NB4 (cell line): ENCODE data around the gene NAA80.

Experiments
- DNase-seq: peaks from one replicate; pipeline ENCODE4 v3.0.0; 2010; ENCODE audit warnings: low read depth
- H3K4me3 ChIP-seq: one replicate; pipeline ENCODE4 v1.5.1; 2011; ENCODE audit warnings: mild to moderate bottlenecking, low read depth, low read length, moderate library complexity
- MYC ChIP-seq: IDR thresholded peaks from 2 replicates; pipeline ENCODE4 v1.6.1; 2011; ENCODE audit warnings: low read depth, low read length
- POLR2A ChIP-seq: IDR thresholded peaks from 2 replicates; pipeline ENCODE4 v1.6.1; 2011; ENCODE audit warnings: mild to moderate bottlenecking; ENCODE audit not compliant: insufficient read length; ENCODE audit errors: extremely low read depth
- TF ChIP-seq, protein P1 (sequence below): IDR thresholded peaks from one replicate; pipeline ENCODE4 v1.5.1; 2012; ENCODE audit warnings: low read depth, low read length
- TF ChIP-seq, protein P2 (sequence below): IDR thresholded peaks from 2 replicates; pipeline ENCODE4 v1.6.1; 2011; ENCODE audit warnings: low read depth, low read length

Gene NAA80

DNA sequence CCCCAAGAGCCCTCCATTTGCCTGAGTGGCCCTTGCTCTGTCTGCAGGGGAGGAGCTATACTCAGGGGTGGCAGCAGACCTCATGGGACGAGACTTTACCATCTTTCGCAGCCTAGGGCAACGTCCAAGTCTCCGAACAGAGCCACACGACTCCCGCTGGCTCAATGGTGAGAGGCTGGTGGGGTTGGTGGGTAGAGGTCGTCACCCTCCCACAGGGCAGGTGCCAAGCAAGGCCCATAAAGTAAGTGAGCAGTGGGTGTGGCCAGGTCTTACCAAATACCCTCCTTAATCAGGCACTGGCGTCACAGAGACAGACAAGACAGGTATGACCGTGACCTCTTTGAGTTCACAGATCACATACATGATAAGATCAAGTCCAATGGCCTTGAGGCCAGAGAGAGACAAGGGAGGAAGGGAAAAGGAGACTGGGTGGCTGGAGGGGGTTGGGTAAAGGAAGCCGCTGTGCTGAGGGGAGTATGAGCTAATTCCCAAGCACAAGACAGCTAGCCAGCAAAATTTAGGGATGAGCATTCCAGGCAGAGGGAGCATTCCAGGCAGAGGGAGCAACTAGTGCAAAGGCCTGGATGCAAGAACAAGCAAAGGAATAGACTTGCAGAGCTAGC is 27.8 kb downstream of the NAA80 start:
- no peak overlapping the region for H3K4me3 ChIP-seq
- no peak for DNase-seq
- TF ChIP-seq MYC (no peak), POLR2A (no peak)
- TF ChIP-seq, protein P1, sequence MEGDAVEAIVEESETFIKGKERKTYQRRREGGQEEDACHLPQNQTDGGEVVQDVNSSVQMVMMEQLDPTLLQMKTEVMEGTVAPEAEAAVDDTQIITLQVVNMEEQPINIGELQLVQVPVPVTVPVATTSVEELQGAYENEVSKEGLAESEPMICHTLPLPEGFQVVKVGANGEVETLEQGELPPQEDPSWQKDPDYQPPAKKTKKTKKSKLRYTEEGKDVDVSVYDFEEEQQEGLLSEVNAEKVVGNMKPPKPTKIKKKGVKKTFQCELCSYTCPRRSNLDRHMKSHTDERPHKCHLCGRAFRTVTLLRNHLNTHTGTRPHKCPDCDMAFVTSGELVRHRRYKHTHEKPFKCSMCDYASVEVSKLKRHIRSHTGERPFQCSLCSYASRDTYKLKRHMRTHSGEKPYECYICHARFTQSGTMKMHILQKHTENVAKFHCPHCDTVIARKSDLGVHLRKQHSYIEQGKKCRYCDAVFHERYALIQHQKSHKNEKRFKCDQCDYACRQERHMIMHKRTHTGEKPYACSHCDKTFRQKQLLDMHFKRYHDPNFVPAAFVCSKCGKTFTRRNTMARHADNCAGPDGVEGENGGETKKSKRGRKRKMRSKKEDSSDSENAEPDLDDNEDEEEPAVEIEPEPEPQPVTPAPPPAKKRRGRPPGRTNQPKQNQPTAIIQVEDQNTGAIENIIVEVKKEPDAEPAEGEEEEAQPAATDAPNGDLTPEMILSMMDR: no peak
- TF ChIP-seq, protein P2, sequence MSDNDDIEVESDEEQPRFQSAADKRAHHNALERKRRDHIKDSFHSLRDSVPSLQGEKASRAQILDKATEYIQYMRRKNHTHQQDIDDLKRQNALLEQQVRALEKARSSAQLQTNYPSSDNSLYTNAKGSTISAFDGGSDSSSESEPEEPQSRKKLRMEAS: no peak

DNA sequence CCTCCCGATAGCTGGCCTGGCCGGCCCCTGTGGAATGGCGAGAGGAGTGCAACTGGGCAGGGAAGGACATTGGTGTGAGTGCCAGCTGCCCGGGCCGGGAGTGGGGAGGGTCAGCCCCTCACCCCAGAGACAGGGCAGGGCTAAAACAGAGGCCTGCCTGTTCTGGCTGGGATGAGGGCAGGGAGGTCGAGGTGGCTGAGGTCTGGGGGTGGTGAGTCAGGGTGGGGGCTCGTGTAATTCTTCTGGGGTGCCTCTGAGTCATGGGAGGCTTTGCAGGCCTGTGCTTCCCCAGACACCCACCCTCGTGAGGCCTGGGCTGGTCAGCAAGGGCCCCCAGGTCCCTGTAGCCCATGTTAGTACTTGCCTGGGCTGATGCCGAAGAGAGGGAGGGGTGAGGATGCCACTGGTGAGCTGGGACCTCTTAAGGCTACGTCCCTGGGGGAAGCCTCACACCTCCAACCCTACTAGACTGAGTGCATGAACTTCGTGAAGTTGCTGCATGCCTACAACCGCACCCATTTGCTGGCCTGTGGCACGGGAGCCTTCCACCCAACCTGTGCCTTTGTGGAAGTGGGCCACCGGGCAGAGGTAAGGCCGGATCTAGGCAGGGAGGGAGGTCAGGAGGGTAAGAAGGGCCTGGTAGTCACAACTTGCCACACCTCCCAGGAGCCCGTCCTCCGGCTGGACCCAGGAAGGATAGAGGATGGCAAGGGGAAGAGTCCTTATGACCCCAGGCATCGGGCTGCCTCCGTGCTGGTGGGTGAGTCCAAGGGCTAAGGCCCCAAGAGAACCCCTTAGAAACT is 28.6 kb downstream of the NAA80 start:
- no peak overlapping the region for H3K4me3 ChIP-seq
- TF ChIP-seq MYC: no peak
- TF ChIP-seq, protein P1: no peak
- TF ChIP-seq, protein P2: no peak
- TF ChIP-seq POLR2A: no peak
- DNase-seq: no peak

DNA sequence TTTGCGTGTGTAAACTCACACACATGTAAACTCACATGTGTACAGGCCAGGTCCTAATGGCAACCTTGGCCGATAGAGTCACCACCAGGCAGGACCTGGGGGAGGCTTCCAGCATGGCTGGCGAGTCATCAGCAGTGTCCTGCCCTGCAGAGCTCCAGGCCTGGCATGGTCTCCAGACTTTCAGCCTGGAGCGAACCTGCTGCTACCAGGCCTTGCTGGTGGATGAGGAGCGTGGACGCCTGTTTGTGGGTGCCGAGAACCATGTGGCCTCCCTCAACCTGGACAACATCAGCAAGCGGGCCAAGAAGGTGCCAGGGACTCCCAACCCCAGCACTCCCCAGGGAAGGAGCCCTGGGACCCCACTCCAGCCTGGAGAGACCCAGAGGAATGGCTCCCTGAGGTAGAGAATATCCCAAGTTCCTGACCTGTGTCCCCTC is 29.2 kb downstream of the NAA80 start:
- TF ChIP-seq, protein P1: no peak
- TF ChIP-seq, protein P2: 0 out of 2 replicates have a peak, but pooled peaks have one; percentile 7
- TF ChIP-seq MYC: no peak
- no peak for TF ChIP-seq POLR2A
- H3K4me3 ChIP-seq: no peak overlapping the region
- DNase-seq: peak; percentile 32

DNA sequence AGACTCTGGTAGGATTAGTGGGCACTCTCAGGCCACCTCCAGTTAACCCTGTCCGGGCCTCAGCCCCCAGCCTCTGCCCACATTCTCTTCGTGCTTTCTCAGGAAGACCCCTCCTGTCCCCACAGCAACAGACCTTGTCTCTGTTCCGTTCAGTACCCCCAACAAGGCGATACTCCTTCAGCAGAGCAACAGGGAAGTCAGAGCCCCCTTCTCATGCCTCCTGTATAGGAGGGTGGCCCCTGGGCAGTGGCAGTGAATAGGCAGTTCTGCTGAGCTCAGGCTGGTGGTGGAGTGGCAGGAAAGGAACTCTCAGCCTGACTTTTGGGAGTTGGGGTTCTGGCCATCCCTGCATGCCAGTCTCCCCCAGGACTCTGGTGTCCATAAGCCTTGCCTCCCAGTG is 29.7 kb downstream of the NAA80 start:
- no peak for DNase-seq
- no peak overlapping the region for H3K4me3 ChIP-seq
- TF ChIP-seq, protein P2: no peak
- TF ChIP-seq MYC (no peak), POLR2A (no peak)
- TF ChIP-seq, protein P1: no peak

DNA sequence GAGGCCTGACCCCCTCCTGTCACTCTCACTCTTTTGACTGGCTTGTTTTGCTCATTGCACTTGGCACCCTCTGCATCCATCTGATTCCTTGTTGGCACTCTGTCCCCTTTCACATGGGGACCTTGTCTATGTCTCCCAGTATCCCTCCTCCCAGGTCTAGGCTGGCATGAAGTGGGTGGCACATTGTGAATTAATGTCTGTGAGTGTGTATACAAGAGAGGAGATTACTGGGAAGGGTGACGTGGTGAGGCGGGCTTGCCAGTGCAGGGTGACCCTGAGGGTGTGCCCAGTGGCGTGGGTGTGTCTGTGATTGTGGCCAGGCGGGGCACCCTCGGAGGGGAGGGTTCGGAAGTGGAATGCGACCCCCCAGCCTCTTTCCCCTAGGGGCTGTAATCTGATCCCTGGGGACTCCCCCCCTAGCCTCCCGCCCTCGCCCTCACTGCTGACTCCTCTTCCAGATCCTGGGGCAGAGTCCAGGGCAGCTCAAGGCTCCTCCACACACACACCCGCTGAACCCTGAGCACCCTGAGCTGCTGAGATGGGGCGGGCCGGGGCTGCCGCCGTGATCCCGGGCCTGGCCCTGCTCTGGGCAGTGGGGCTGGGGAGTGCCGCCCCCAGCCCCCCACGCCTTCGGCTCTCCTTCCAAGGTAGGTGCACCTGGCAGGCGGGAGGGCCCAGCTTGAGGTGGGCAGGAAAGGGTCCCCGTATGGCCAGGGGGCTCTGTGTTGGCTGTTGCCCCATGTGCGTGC is 30.3 kb downstream of the NAA80 start, which contains the start of gene SEMA3B:
Gene SEMA3B (plus strand): TSS at position 445 of the 749 bp plus-strand sequence. CDS start 94 bp downstream, at position 539.
- TF ChIP-seq POLR2A (no peak), MYC (no peak)
- TF ChIP-seq, protein P1: no peak
- TF ChIP-seq, protein P2: no peak
- H3K4me3 ChIP-seq: no peak within 1 kb of the TSS
- no peak for DNase-seq
